WTC11 (cell line): ENCODE data around the gene CXCL12. TPM values are rescaled to one million over a fixed set of nuclear protein-coding genes. Genes with fewer than 3 reads are reported as not detected.
A peak's percentile ranks its signal among the peaks of the same experiment; 100 is the strongest.

Experiments used
- ATAC-seq: fragments of 200-7000 bp; cut with Tn5 transposase; 2 replicates; pipeline ENCODE4 v1.10.0; 2021; ENCODE audit warnings: mild to moderate bottlenecking, moderate library complexity
- CTCF ChIA-PET: fragments of 300-600 bp; sonication (Branson Sonifier 250); formaldehyde crosslinking; loops from one replicate; lab custom pipeline; 2021; ENCODE audit warnings: antibody characterized with exemption; lab: Charles Lee
- POLR2A ChIA-PET: fragments of 350-600 bp; sonication (Branson Sonifier 250); formaldehyde crosslinking; loops from one replicate; lab custom pipeline; 2021; ENCODE audit warnings: antibody characterized with exemption; lab: Charles Lee
- DNase-seq: peaks from one replicate; pipeline ENCODE4 v3.0.0; 2021; ENCODE audit warnings: low spot score
- H3K27ac Mint-ChIP-seq: 2 replicates; pipeline ENCODE4 v1.8.0; 2021; ENCODE audit warnings: mixed read lengths
- H3K27me3 Mint-ChIP-seq: 2 replicates; pipeline ENCODE4 v1.8.0; 2021; ENCODE audit warnings: low read depth, mild to moderate bottlenecking, moderate library complexity, mixed read lengths
- H3K36me3 Mint-ChIP-seq: 2 replicates; pipeline ENCODE4 v1.8.0; 2021; ENCODE audit warnings: mixed read lengths
- H3K4me1 Mint-ChIP-seq: 2 replicates; pipeline ENCODE4 v1.8.0; 2022; ENCODE audit warnings: mixed read lengths
- H3K4me3 Mint-ChIP-seq: 2 replicates; pipeline ENCODE4 v1.8.0; 2021; ENCODE audit warnings: mild to moderate bottlenecking, moderate library complexity, mixed read lengths
- H3K9me3 Mint-ChIP-seq: 2 replicates; pipeline ENCODE4 v1.8.0; 2021; ENCODE audit warnings: mixed read lengths
- ETV6 ChIP-seq: sonication (generic); formaldehyde crosslinking; IDR thresholded peaks from 2 replicates; pipeline ENCODE4 v1.8.1; 2022; ENCODE audit warnings: mild to moderate bottlenecking, missing genetic modification reagents
- FOXJ3 ChIP-seq: sonication (generic); formaldehyde crosslinking; IDR thresholded peaks from 2 replicates; pipeline ENCODE4 v1.9.0; 2021; ENCODE audit warnings: missing genetic modification reagents, mild to moderate bottlenecking, borderline replicate concordance
- FOXK1 ChIP-seq: sonication (generic); formaldehyde crosslinking; IDR thresholded peaks from 2 replicates; pipeline ENCODE4 v1.8.0; 2022; ENCODE audit warnings: mild to moderate bottlenecking, moderate library complexity, missing genetic modification reagents
- FOXP1 ChIP-seq: sonication (generic); formaldehyde crosslinking; IDR thresholded peaks from 2 replicates; pipeline ENCODE4 v1.8.0; 2022; ENCODE audit warnings: missing genetic modification reagents, mild to moderate bottlenecking, moderate library complexity, borderline replicate concordance
- IRF2 ChIP-seq: sonication (generic); formaldehyde crosslinking; IDR thresholded peaks from 2 replicates; pipeline ENCODE4 v1.8.0; 2022; ENCODE audit warnings: low read depth, missing genetic modification reagents, borderline replicate concordance
- JUN ChIP-seq: sonication (generic); formaldehyde crosslinking; IDR thresholded peaks from 2 replicates; pipeline ENCODE4 v1.8.0; 2023; ENCODE audit warnings: mild to moderate bottlenecking, missing genetic modification reagents
- NFE2L1 ChIP-seq: sonication (generic); formaldehyde crosslinking; IDR thresholded peaks from 2 replicates; pipeline ENCODE4 v1.8.1; 2023; ENCODE audit warnings: missing genetic modification reagents
- NFYB ChIP-seq: sonication (generic); formaldehyde crosslinking; conservative IDR thresholded peaks from 2 replicates; pipeline ENCODE4 v1.8.0; 2022; ENCODE audit warnings: low read depth, missing genetic modification reagents
- OVOL2 ChIP-seq: fragments of 250-450 bp; sonication (Bioruptor Pico); IDR thresholded peaks from 2 replicates; pipeline ENCODE4 v1.9.0; 2021; ENCODE audit warnings: mild to moderate bottlenecking, borderline replicate concordance
- SOX15 ChIP-seq: fragments of 250-450 bp; sonication (Bioruptor Pico); IDR thresholded peaks from 2 replicates; pipeline ENCODE4 v1.9.0; 2021; ENCODE audit warnings: mild to moderate bottlenecking
- ZNF317 ChIP-seq: sonication (generic); formaldehyde crosslinking; IDR thresholded peaks from 2 replicates; pipeline ENCODE4 v1.8.1; 2023; ENCODE audit warnings: low read depth, mild to moderate bottlenecking, moderate library complexity, missing genetic modification reagents, borderline replicate concordance
- ZNF416 ChIP-seq: fragments of 250-450 bp; sonication (Bioruptor Pico); IDR thresholded peaks from 2 replicates; pipeline ENCODE4 v1.9.0; 2021; ENCODE audit warnings: mild to moderate bottlenecking, inconsistent platforms
- total RNA-seq: library from RNA; stranded (reverse); gene quantifications from 3 replicates; pipeline ENCODE4 v1.2.3, GENCODE V29; 2021
- TF ChIP-seq, protein P1 (sequence below): sonication (generic); formaldehyde crosslinking; IDR thresholded peaks from 2 replicates; pipeline ENCODE4 v1.8.1; 2023; ENCODE audit warnings: mild to moderate bottlenecking, missing genetic modification reagents, moderate library complexity
- TF ChIP-seq, protein P2 (sequence below): sonication (generic); formaldehyde crosslinking; IDR thresholded peaks from 2 replicates; pipeline ENCODE4 v1.8.0; 2022; ENCODE audit warnings: mild to moderate bottlenecking, missing genetic modification reagents
- TF ChIP-seq, protein P3 (sequence below): sonication (generic); formaldehyde crosslinking; conservative IDR thresholded peaks from 2 replicates; pipeline ENCODE4 v1.8.1; 2022; ENCODE audit warnings: mild to moderate bottlenecking, missing genetic modification reagents
- TF ChIP-seq, protein P4 (sequence below): sonication (generic); formaldehyde crosslinking; IDR thresholded peaks from 2 replicates; pipeline ENCODE4 v1.8.1; 2022; ENCODE audit warnings: missing genetic modification reagents, borderline replicate concordance
- TF ChIP-seq, protein P5 (sequence below): sonication (generic); formaldehyde crosslinking; IDR thresholded peaks from 2 replicates; pipeline ENCODE4 v1.8.1; 2022; ENCODE audit warnings: low read depth, mild to moderate bottlenecking, moderate library complexity, missing genetic modification reagents, borderline replicate concordance
- TF ChIP-seq, protein P6 (sequence below): sonication (generic); formaldehyde crosslinking; conservative IDR thresholded peaks from 2 replicates; pipeline ENCODE4 v1.8.1; 2023; ENCODE audit warnings: mild to moderate bottlenecking, low read depth, missing genetic modification reagents, moderate library complexity

Gene CXCL12
- total RNA-seq, 1 experiment from 2014 or later: 52.4 TPM

DNA sequence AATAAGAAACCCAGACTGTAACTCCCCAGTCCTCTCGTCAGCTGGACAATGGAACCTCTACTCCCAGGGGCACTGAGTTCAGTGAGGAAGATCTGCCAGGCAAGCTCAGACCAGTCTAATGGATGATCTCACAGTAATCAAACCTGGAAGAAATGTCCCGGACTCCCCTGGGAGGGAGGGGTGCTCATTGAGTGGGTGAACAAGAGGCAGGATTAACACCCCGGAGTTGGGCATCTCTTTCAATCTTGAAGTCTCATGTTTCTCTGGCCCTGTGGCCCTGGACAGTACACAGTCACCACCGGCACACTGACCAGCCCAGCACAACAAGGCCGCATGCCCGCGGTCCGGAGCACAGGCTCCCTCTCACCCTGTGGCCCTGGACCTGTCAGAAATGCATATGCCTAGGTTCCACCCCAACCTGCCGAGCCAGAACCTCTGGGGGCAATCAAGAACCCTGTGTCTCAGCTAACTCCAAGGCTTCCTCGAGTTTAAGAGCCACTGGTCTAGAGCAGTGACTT, 27.8 kb downstream of the CXCL12 start (continued):
- TF ChIP-seq, protein P1, sequence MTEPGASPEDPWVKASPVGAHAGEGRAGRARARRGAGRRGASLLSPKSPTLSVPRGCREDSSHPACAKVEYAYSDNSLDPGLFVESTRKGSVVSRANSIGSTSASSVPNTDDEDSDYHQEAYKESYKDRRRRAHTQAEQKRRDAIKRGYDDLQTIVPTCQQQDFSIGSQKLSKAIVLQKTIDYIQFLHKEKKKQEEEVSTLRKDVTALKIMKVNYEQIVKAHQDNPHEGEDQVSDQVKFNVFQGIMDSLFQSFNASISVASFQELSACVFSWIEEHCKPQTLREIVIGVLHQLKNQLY (CRISPR knock-in tag): no peak
- no peak for TF ChIP-seq FOXJ3
- TF ChIP-seq, protein P2, sequence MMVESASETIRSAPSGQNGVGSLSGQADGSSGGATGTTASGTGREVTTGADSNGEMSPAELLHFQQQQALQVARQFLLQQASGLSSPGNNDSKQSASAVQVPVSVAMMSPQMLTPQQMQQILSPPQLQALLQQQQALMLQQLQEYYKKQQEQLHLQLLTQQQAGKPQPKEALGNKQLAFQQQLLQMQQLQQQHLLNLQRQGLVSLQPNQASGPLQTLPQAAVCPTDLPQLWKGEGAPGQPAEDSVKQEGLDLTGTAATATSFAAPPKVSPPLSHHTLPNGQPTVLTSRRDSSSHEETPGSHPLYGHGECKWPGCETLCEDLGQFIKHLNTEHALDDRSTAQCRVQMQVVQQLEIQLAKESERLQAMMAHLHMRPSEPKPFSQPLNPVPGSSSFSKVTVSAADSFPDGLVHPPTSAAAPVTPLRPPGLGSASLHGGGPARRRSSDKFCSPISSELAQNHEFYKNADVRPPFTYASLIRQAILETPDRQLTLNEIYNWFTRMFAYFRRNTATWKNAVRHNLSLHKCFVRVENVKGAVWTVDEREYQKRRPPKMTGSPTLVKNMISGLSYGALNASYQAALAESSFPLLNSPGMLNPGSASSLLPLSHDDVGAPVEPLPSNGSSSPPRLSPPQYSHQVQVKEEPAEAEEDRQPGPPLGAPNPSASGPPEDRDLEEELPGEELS (CRISPR knock-in tag): no peak
- TF ChIP-seq SOX15 (CRISPR knock-in tag): no peak
- no peak for TF ChIP-seq FOXP1
- TF ChIP-seq, protein P3, sequence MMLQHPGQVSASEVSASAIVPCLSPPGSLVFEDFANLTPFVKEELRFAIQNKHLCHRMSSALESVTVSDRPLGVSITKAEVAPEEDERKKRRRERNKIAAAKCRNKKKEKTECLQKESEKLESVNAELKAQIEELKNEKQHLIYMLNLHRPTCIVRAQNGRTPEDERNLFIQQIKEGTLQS: no peak
- TF ChIP-seq, protein P4, sequence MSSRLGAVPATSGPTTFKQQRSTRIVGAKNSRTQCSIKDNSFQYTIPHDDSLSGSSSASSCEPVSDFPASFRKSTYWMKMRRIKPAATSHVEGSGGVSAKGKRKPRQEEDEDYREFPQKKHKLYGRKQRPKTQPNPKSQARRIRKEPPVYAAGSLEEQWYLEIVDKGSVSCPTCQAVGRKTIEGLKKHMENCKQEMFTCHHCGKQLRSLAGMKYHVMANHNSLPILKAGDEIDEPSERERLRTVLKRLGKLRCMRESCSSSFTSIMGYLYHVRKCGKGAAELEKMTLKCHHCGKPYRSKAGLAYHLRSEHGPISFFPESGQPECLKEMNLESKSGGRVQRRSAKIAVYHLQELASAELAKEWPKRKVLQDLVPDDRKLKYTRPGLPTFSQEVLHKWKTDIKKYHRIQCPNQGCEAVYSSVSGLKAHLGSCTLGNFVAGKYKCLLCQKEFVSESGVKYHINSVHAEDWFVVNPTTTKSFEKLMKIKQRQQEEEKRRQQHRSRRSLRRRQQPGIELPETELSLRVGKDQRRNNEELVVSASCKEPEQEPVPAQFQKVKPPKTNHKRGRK: no peak
- TF ChIP-seq FOXK1 (CRISPR knock-in tag): no peak
- TF ChIP-seq, all 79 proteins: peak for 0

DNA sequence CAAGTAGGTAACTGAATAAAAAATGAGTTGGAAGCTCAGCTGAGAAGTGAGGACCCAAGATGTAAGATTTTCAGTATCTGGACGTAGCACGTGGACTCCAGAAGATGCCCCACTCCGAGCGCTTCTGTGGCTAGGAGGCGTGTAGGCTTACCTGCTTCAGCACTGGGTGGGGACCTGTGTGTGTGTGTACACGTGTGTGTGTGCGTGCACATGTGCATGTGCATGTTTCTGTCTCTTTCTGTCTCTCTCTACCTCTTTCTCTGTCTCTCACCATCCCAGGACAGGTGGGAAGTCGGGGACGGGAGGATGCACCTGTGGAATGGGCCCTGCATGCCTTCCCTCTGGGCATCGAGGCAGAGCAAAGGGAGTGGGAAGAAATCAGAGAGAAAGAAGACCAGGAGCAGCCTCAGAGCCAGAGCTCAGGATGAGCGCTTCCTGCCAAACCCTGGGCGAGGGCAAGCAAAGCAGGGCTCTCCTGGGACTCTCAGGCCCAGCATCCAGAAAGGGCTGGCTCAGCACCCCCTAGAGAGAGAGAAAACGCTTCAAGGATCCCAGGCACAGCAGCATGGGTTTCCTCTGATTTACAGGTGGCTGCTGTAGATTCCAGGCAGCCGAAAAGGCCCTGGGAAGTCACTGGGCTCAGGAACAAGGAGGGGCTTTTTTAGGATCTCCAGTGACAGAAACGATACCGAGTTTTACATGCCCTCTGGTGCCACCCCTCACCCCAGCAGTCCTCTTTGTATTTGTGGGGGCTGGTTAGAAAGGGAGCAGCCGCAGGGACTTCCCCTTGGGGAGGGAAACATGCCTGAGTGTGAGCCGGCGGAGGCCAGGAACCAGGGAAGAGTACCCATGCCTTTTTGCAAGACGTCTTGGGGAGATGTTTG, 28.5 kb downstream of the CXCL12 start:
- TF ChIP-seq NFYB (CRISPR knock-in tag) (no peak), OVOL2 (CRISPR knock-in tag) (no peak), ETV6 (no peak), NFE2L1 (CRISPR knock-in tag) (no peak)
- TF ChIP-seq, protein P2 (CRISPR knock-in tag): no peak
- Mint-ChIP-seq H3K4me1 (peaks cover 57% of the 10 kb centered on the region), H3K27ac (peak overlapping the region; percentile 49), H3K9me3 (no peaks in the 10 kb centered on the region), H3K4me3 (no peak overlapping the region), H3K36me3 (peaks cover 3% of the 10 kb centered on the region), H3K27me3 (no peaks in the 10 kb centered on the region)
- ChIA-PET CTCF (no interaction called here), POLR2A (no interaction called here)
- no peak for DNase-seq
- ATAC-seq: peak; percentile 15; the same call in 1 of the 2 replicates

DNA sequence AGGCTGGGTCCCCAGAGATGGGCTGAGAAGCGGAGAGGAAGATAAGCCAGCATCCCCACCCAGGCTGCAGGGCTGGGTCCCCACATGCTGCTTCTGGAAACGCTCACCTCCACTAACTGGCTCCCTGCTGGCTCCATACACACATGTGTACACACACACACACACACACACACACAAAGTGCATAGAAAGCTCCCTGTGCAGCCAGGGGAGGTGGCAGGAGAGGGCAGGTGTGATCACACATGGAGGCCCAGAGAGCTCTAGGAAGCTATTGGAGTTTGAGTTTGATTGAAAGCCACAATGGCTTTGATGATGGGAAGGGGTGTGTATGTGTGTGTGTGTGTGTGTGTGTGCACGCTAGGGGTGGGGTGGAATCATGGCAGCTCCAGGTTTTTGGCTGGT, 29.3 kb downstream of the CXCL12 start:
- CTCF ChIA-PET: no interaction called here
- Mint-ChIP-seq H3K9me3 (no peaks in the 10 kb centered on the region), H3K27me3 (no peaks in the 10 kb centered on the region; the same call in 1 of the 2 replicates), H3K4me1 (peaks cover 60% of the 10 kb centered on the region), H3K36me3 (peaks cover 3% of the 10 kb centered on the region), H3K27ac (no peak overlapping the region), H3K4me3 (no peak overlapping the region)
- TF ChIP-seq ZNF317: no peak
- TF ChIP-seq, protein P5, sequence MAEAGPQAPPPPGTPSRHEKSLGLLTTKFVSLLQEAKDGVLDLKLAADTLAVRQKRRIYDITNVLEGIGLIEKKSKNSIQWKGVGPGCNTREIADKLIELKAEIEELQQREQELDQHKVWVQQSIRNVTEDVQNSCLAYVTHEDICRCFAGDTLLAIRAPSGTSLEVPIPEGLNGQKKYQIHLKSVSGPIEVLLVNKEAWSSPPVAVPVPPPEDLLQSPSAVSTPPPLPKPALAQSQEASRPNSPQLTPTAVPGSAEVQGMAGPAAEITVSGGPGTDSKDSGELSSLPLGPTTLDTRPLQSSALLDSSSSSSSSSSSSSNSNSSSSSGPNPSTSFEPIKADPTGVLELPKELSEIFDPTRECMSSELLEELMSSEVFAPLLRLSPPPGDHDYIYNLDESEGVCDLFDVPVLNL: no peak
- no peak for TF ChIP-seq IRF2
- TF ChIP-seq ZNF416 (CRISPR knock-in tag): no peak
- no peak for TF ChIP-seq JUN (CRISPR knock-in tag)
- TF ChIP-seq, protein P6, sequence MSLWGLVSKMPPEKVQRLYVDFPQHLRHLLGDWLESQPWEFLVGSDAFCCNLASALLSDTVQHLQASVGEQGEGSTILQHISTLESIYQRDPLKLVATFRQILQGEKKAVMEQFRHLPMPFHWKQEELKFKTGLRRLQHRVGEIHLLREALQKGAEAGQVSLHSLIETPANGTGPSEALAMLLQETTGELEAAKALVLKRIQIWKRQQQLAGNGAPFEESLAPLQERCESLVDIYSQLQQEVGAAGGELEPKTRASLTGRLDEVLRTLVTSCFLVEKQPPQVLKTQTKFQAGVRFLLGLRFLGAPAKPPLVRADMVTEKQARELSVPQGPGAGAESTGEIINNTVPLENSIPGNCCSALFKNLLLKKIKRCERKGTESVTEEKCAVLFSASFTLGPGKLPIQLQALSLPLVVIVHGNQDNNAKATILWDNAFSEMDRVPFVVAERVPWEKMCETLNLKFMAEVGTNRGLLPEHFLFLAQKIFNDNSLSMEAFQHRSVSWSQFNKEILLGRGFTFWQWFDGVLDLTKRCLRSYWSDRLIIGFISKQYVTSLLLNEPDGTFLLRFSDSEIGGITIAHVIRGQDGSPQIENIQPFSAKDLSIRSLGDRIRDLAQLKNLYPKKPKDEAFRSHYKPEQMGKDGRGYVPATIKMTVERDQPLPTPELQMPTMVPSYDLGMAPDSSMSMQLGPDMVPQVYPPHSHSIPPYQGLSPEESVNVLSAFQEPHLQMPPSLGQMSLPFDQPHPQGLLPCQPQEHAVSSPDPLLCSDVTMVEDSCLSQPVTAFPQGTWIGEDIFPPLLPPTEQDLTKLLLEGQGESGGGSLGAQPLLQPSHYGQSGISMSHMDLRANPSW (CRISPR knock-in tag): no peak
- POLR2A ChIA-PET: no interaction called here
- no peak for DNase-seq
- no peak for ATAC-seq
